HepG2 (cell line): ENCODE data around the gene COX6A2. TPM values are rescaled to one million over a fixed set of nuclear protein-coding genes. Genes with fewer than 3 reads are reported as not detected.
A peak's percentile ranks its signal among the peaks of the same experiment; 100 is the strongest.

ENCODE experiments used
- CENPT ChIP-seq: sonication (generic); formaldehyde crosslinking; IDR thresholded peaks from 2 replicates; pipeline ENCODE4 v1.8.0; 2022; ENCODE audit warnings: low read depth, mild to moderate bottlenecking, moderate library complexity, missing genetic modification reagents
- ESRRA ChIP-seq: sonication (generic); formaldehyde crosslinking; IDR thresholded peaks from 2 replicates; pipeline ENCODE4 v1.5.1; 2020; ENCODE audit warnings: mild to moderate bottlenecking, low read depth, missing genetic modification reagents
- FIP1L1 ChIP-seq: fragments of 200-400 bp; formaldehyde crosslinking; IDR thresholded peaks from 2 replicates; pipeline ENCODE4 v1.6.1; 2018; ENCODE audit warnings: low read depth, mild to moderate bottlenecking, low read length, moderate library complexity, borderline replicate concordance; ENCODE audit not compliant: insufficient read depth
- MXD1 ChIP-seq: sonication (generic); formaldehyde crosslinking; IDR thresholded peaks from 2 replicates; pipeline ENCODE4 v1.4.0; 2020; ENCODE audit warnings: mild to moderate bottlenecking, missing genetic modification reagents
- MZF1 ChIP-seq: sonication (generic); formaldehyde crosslinking; IDR thresholded peaks from 2 replicates; pipeline ENCODE4 v1.8.1; 2023; ENCODE audit warnings: mild to moderate bottlenecking, missing genetic modification reagents, borderline replicate concordance
- ONECUT2 ChIP-seq: sonication (generic); formaldehyde crosslinking; IDR thresholded peaks from 2 replicates; pipeline ENCODE4 v1.4.0; 2020; ENCODE audit warnings: missing genetic modification reagents
- TBX2 ChIP-seq: sonication (generic); formaldehyde crosslinking; IDR thresholded peaks from 2 replicates; pipeline ENCODE4 v1.5.0; 2020; ENCODE audit warnings: missing genetic modification reagents, mild to moderate bottlenecking, borderline replicate concordance
- TBX3 ChIP-seq: fragments of 450-650 bp; IDR thresholded peaks from 2 replicates; pipeline ENCODE4 v1.6.1; 2017; ENCODE audit warnings: antibody characterized with exemption, mild to moderate bottlenecking, inconsistent platforms, borderline replicate concordance
- TOE1 ChIP-seq: sonication (generic); formaldehyde crosslinking; IDR thresholded peaks from 2 replicates; pipeline ENCODE4 v1.4.0; 2020; ENCODE audit warnings: mild to moderate bottlenecking, missing genetic modification reagents
- UBTF ChIP-seq: sonication (generic); formaldehyde crosslinking; IDR thresholded peaks from 2 replicates; pipeline ENCODE4 v1.4.0; 2020; ENCODE audit warnings: mild to moderate bottlenecking, missing genetic modification reagents
- ZFP62 ChIP-seq: sonication (generic); formaldehyde crosslinking; IDR thresholded peaks from 2 replicates; pipeline ENCODE4 v1.4.0; 2020; ENCODE audit warnings: missing genetic modification reagents
- ZFY ChIP-seq: sonication (generic); formaldehyde crosslinking; IDR thresholded peaks from 2 replicates; pipeline ENCODE4 v1.4.0; 2020; ENCODE audit warnings: missing genetic modification reagents
- ZNF235 ChIP-seq: sonication (generic); formaldehyde crosslinking; IDR thresholded peaks from 2 replicates; pipeline ENCODE4 v1.8.1; 2023; ENCODE audit warnings: mild to moderate bottlenecking, missing genetic modification reagents, borderline replicate concordance
- ZNF282 ChIP-seq: fragments of 450-650 bp; IDR thresholded peaks from 2 replicates; pipeline ENCODE4 v1.6.1; 2018; ENCODE audit not compliant: partially characterized antibody
- ZNF362 ChIP-seq: sonication (generic); formaldehyde crosslinking; IDR thresholded peaks from 2 replicates; pipeline ENCODE4 v1.4.0; 2020; ENCODE audit warnings: missing genetic modification reagents, mild to moderate bottlenecking, borderline replicate concordance
- ZNF367 ChIP-seq: sonication (generic); formaldehyde crosslinking; IDR thresholded peaks from 2 replicates; pipeline ENCODE4 v1.4.0; 2020; ENCODE audit warnings: missing genetic modification reagents, borderline replicate concordance
- ZNF430 ChIP-seq: sonication (generic); formaldehyde crosslinking; IDR thresholded peaks from 2 replicates; pipeline ENCODE4 v1.9.0; 2021; ENCODE audit warnings: mild to moderate bottlenecking, missing genetic modification reagents
- ZNF484 ChIP-seq: sonication (generic); formaldehyde crosslinking; IDR thresholded peaks from 2 replicates; pipeline ENCODE4 v1.5.1; 2020; ENCODE audit warnings: mild to moderate bottlenecking, low read depth, missing genetic modification reagents, borderline replicate concordance
- ZNF75D ChIP-seq: sonication (generic); formaldehyde crosslinking; IDR thresholded peaks from 2 replicates; pipeline ENCODE4 v1.8.1; 2023; ENCODE audit warnings: missing genetic modification reagents, mild to moderate bottlenecking, borderline replicate concordance
- polyA plus RNA-seq, 8 experiments: library from polyadenylated mRNA; depleted of rRNA in 3 of 8; stranded (reverse) in 7 of 8; unstranded in 1 of 8; fragments of >200 nt; fragmentation: Illumina TruSeq in 4 of 8; extraction: Trizol in 4 of 8; gene quantifications; 2 replicates each; pipeline versions ENCODE4 v1.2.1 to v1.2.3, GENCODE V29; 2011 to 2016; ENCODE audit warnings: low read depth in 4 of 8, missing spikeins in 1 of 8, mixed read lengths in 1 of 8; ENCODE audit not compliant: insufficient read depth in 1 of 8
- total RNA-seq, 5 experiments: library from RNA; depleted of rRNA; stranded (reverse); fragments of >200 nt; fragmentation: Illumina TruSeq; extraction: Trizol; gene quantifications; 2 replicates each; pipeline ENCODE4 v1.2.3, GENCODE V29; 2016; ENCODE audit warnings: low read depth in 1 of 5
- TF ChIP-seq, protein P1 (sequence below): sonication (generic); formaldehyde crosslinking; IDR thresholded peaks from 2 replicates; pipeline ENCODE4 v1.4.0; 2020; ENCODE audit warnings: missing genetic modification reagents, borderline replicate concordance

Gene COX6A2
- total and polyA plus RNA-seq, 2 of the 13 experiments (the other 11 are each of a cell fraction or from before 2014, with no cell fraction given), result not detected

- TF ChIP-seq ZNF367 (CRISPR knock-in tag), result no peak
- no peak; the same call in 1 of the 2 replicates for TF ChIP-seq TBX3
- TF ChIP-seq ZNF484, result no peak
- TF ChIP-seq FIP1L1, result no peak
- no peak for TF ChIP-seq ZNF75D (CRISPR knock-in tag)
- TF ChIP-seq, protein P1, sequence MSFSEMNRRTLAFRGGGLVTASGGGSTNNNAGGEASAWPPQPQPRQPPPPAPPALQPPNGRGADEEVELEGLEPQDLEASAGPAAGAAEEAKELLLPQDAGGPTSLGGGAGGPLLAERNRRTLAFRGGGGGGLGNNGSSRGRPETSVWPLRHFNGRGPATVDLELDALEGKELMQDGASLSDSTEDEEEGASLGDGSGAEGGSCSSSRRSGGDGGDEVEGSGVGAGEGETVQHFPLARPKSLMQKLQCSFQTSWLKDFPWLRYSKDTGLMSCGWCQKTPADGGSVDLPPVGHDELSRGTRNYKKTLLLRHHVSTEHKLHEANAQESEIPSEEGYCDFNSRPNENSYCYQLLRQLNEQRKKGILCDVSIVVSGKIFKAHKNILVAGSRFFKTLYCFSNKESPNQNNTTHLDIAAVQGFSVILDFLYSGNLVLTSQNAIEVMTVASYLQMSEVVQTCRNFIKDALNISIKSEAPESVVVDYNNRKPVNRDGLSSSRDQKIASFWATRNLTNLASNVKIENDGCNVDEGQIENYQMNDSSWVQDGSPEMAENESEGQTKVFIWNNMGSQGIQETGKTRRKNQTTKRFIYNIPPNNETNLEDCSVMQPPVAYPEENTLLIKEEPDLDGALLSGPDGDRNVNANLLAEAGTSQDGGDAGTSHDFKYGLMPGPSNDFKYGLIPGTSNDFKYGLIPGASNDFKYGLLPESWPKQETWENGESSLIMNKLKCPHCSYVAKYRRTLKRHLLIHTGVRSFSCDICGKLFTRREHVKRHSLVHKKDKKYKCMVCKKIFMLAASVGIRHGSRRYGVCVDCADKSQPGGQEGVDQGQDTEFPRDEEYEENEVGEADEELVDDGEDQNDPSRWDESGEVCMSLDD (CRISPR knock-in tag), result no peak
- peak; percentile 82 for TF ChIP-seq UBTF (CRISPR knock-in tag)
- TF ChIP-seq MZF1 (CRISPR knock-in tag), result no peak
- TF ChIP-seq ZFP62 (CRISPR knock-in tag), result no peak
- TF ChIP-seq TBX2 (CRISPR knock-in tag), result peak; percentile 75
- peak; percentile 87; the same call in 1 of the 2 replicates for TF ChIP-seq ZNF362
- TF ChIP-seq ESRRA, result peak; percentile 61
- TF ChIP-seq ZNF282, result no peak
- TF ChIP-seq ZFY (CRISPR knock-in tag), result peak; percentile 75
- TF ChIP-seq CENPT (CRISPR knock-in tag), result 0 out of 2 replicates have a peak, but pooled peaks have one; percentile 18
- TF ChIP-seq TOE1 (CRISPR knock-in tag), result no peak
- 0 out of 2 replicates have a peak, but pooled peaks have one; percentile 17 for TF ChIP-seq ZNF430 (CRISPR knock-in tag)
- TF ChIP-seq ONECUT2, result no peak
- TF ChIP-seq ZNF235 (CRISPR knock-in tag), result peak; percentile 76; the same call in 1 of the 2 replicates
- peak; percentile 88 for TF ChIP-seq MXD1 (CRISPR knock-in tag)
Observed at GRCh38 chr16:31477220-31478216, 49.4 kb upstream of the COX6A2 start (continued).
